ENCODE measurements around the gene GIMAP5. TPM values are rescaled to one million over a fixed set of nuclear protein-coding genes. Genes with fewer than 3 reads are reported as not detected.

The GIMAP5 gene
- total RNA-seq, 4 donors from 2014 or later = 16.8 to 43.3 (median 32.5) TPM

GRCh38 chr7:150717814-150718420 lies 19.3 kb upstream of the GIMAP5 start:
- Histone ChIP-seq H3K27ac (peak overlapping the region in 3 of 4 donors; percentile 45 to 60 (median 59)), H3K36me3 (peaks cover 0 to 13% of the 10 kb centered on the region in 2 donors), H3K4me3 (peak overlapping the region; percentile 39 to 45), H3K4me1 (peaks cover 0 to 7% (median 0%) of the 10 kb centered on the region in 3 donors), H3K27me3 (no peaks in the 10 kb centered on the region), H3K9me3 (peaks cover 0 to 11% (median 0%) of the 10 kb centered on the region in 3 donors)
- no peak for TF ChIP-seq EP300 (IDR thresholded peaks at IDR 0.05)
- no peak for TF ChIP-seq CTCF (IDR thresholded peaks at IDR 0.05)
- no peak for TF ChIP-seq POLR2A (IDR thresholded peaks at IDR 0.05)
- TF ChIP-seq POLR2AphosphoS5 (IDR thresholded peaks at IDR 0.05) = no peak
- ATAC-seq = no peak
- WGBS, 2 donors (ENCODE audit: low coverage in 1 of 2) = 57 to 59% methylated on average over 2 to 4 of the region's 4 CpGs

DNA sequence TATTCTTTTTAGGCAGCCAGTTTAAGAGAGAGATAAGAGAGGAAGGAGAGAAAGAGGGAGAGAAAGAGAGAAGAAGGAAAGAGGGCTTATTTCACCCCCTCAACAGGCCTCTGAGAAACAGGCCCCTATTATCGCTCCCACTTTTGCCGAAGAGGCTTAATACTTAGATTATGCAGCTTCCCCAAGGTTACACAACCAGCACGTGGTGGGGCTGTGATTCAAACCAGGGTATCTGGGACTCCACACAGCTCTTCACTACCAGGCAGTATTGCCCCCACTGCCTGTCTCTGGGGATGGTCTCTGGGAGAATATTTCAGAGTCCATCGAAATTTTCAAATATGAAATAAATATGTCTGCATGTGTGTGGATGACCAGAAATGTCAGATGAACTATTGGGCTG lies 17.8 kb upstream of the GIMAP5 start:
- Histone ChIP-seq H3K4me3 (no peak overlapping the region), H3K4me1 (peaks cover 0 to 7% (median 0%) of the 10 kb centered on the region in 3 donors), H3K27me3 (no peaks in the 10 kb centered on the region), H3K36me3 (peaks cover 0 to 13% of the 10 kb centered on the region in 2 donors), H3K9me3 (no peaks in the 10 kb centered on the region), H3K27ac (peak overlapping the region in 1 of 4 donors; percentile 25)
- WGBS, 2 donors (ENCODE audit: low coverage in 1 of 2) = 69 to 70% methylated on average over 2 to 4 of the region's 4 CpGs
- no peak for ATAC-seq
- TF ChIP-seq CTCF (IDR thresholded peaks at IDR 0.05) (no peak), POLR2AphosphoS5 (IDR thresholded peaks at IDR 0.05) (no peak), POLR2A (IDR thresholded peaks at IDR 0.05) (no peak), EP300 (IDR thresholded peaks at IDR 0.05) (no peak)

- Histone ChIP-seq H3K36me3 (peaks cover 0 to 13% of the 10 kb centered on the region in 2 donors), H3K27ac (no peak overlapping the region), H3K9me3 (no peaks in the 10 kb centered on the region), H3K4me1 (peaks cover 0 to 7% (median 0%) of the 10 kb centered on the region in 3 donors), H3K4me3 (no peak overlapping the region), H3K27me3 (no peaks in the 10 kb centered on the region)
- 93 to 98% methylated on average over 4 to 8 of the region's 52 CpGs for WGBS, 2 donors (ENCODE audit: low coverage in 1 of 2)
- no peak for ATAC-seq
- TF ChIP-seq POLR2AphosphoS5 (IDR thresholded peaks at IDR 0.05) (no peak), POLR2A (IDR thresholded peaks at IDR 0.05) (no peak), CTCF (IDR thresholded peaks at IDR 0.05) (no peak), EP300 (IDR thresholded peaks at IDR 0.05) (no peak)
Measured at GRCh38 chr7:150719960-150720891, 17.0 kb upstream of the GIMAP5 start.

DNA sequence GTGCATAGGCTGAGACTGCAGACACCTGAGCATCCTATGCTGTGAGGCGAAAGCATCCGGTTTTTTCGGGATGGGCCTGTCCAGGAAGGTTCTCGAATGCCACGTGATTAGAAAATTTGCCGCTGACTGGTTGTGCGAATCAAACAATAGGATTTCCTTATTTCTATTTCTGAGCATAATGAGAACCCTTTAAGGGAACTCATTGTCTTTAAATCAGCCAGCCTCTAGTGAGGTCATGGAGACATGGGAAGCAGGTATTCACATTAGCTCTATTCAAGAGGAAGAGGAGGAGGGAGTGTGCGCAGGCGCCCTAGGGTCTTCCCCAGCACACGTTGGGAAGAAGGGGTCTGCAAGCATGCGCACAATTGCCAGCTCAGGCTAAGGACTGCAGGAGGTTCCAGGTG lies 15.2 kb upstream of the GIMAP5 start:
- H3K27ac ChIP-seq = peak overlapping the region in 3 of 4 donors; percentile 12 to 68 (median 56)
- no peaks in the 10 kb centered on the region for H3K27me3 ChIP-seq
- peak; percentile 5 for ATAC-seq
- peaks cover 0 to 13% of the 10 kb centered on the region in 2 donors for H3K36me3 ChIP-seq
- peaks cover 0 to 7% (median 0%) of the 10 kb centered on the region in 3 donors for H3K4me1 ChIP-seq
- H3K9me3 ChIP-seq = peaks cover 0 to 8% (median 0%) of the 10 kb centered on the region in 3 donors
- no peak for TF ChIP-seq EP300 (IDR thresholded peaks at IDR 0.05)
- 70 to 90% methylated on average over 3 to 7 of the region's 11 CpGs for whole genome bisulfite sequencing, 2 donors (ENCODE audit: low coverage in 1 of 2)
- H3K4me3 ChIP-seq = no peak overlapping the region

- Histone ChIP-seq H3K27me3 (no peaks in the 10 kb centered on the region), H3K9me3 (peaks cover 0 to 11% (median 0%) of the 10 kb centered on the region in 3 donors), H3K4me1 (peaks cover 0 to 7% (median 0%) of the 10 kb centered on the region in 3 donors), H3K4me3 (no peak overlapping the region), H3K36me3 (peaks cover 0 to 13% of the 10 kb centered on the region in 2 donors), H3K27ac (peak overlapping the region in 3 of 4 donors; percentile 12 to 68 (median 56))
- whole genome bisulfite sequencing, 2 donors (ENCODE audit: low coverage in 1 of 2) = 27 to 64% methylated on average over 3 to 5 of the region's 12 CpGs
- no peak for TF ChIP-seq CTCF (IDR thresholded peaks at IDR 0.05)
- no peak for TF ChIP-seq EP300 (IDR thresholded peaks at IDR 0.05)
- no peak for TF ChIP-seq POLR2A (IDR thresholded peaks at IDR 0.05)
- no peak for TF ChIP-seq POLR2AphosphoS5 (IDR thresholded peaks at IDR 0.05)
- ATAC-seq = no peak
Measured at GRCh38 chr7:150722431-150722931, 14.7 kb upstream of the GIMAP5 start.

Measured in gastroesophageal sphincter (tissue), 4 donors.